Stimulated activated memory B cell treated with anti-CD40 and anti-IgM and Interleukin-4, amounts not matched to agents 10 μg/mL and 1 μg/mL and 100 μg/mL, for 72 hours (primary cell): Measurements from ENCODE around the gene RRAGD.
A peak's percentile ranks its signal among the peaks of the same experiment; 100 is the strongest.
"Not testable (repeated sequence)": the region's sequence is repeated elsewhere in the genome, so short reads cannot be mapped to it uniquely, and the experiment has no call there.

ENCODE experiments used
- ATAC-seq: fragments of 150-1000 bp; cut with Tn5 transposase; 2 replicates; pipeline ENCODE4 v1.10.0; 2021
- H3K27ac Mint-ChIP-seq: one replicate; pipeline ENCODE4 v1.8.0; 2022; ENCODE audit warnings: mild to moderate bottlenecking, mixed read lengths
- H3K27me3 Mint-ChIP-seq: one replicate; pipeline ENCODE4 v1.8.0; 2022; ENCODE audit warnings: mixed read lengths
- H3K36me3 Mint-ChIP-seq: one replicate; pipeline ENCODE4 v1.8.0; 2022; ENCODE audit warnings: mixed read lengths
- H3K4me1 Mint-ChIP-seq: one replicate; pipeline ENCODE4 v1.8.0; 2022; ENCODE audit warnings: mixed read lengths
- H3K4me3 Mint-ChIP-seq: one replicate; pipeline ENCODE4 v1.8.0; 2022; ENCODE audit warnings: mild to moderate bottlenecking, moderate library complexity, mixed read lengths
- H3K9me3 Mint-ChIP-seq: one replicate; pipeline ENCODE4 v1.8.0; 2022; ENCODE audit warnings: mixed read lengths

RRAGD gene

GRCh38 chr6:89398762-89399525 is 13.1 kb downstream of the RRAGD start:
- H3K27ac Mint-ChIP-seq, result no peak overlapping the region
- peaks cover 6% of the 10 kb centered on the region for H3K4me1 Mint-ChIP-seq
- H3K9me3 Mint-ChIP-seq, result no peaks in the 10 kb centered on the region
- peaks cover 8% of the 10 kb centered on the region for H3K27me3 Mint-ChIP-seq
- ATAC-seq, result no peak
- H3K4me3 Mint-ChIP-seq, result no peak overlapping the region
- peaks cover 10% of the 10 kb centered on the region for H3K36me3 Mint-ChIP-seq

- not testable (repeated sequence) for H3K4me3 Mint-ChIP-seq, H3K27me3 Mint-ChIP-seq, H3K9me3 Mint-ChIP-seq, ATAC-seq, H3K27ac Mint-ChIP-seq, H3K4me1 Mint-ChIP-seq
- peaks cover 20% of the 10 kb centered on the region for H3K36me3 Mint-ChIP-seq
Measured at GRCh38 chr6:89397884-89398283, 14.2 kb downstream of the RRAGD start.

GRCh38 chr6:89393659-89394058 is 18.4 kb downstream of the RRAGD start:
- Mint-ChIP-seq H3K4me3 (no peak overlapping the region), H3K4me1 (no peaks in the 10 kb centered on the region), H3K9me3 (peaks cover 12% of the 10 kb centered on the region), H3K36me3 (peaks cover 23% of the 10 kb centered on the region), H3K27ac (no peak overlapping the region), H3K27me3 (no peaks in the 10 kb centered on the region)
- no peak for ATAC-seq

- H3K4me1 Mint-ChIP-seq, result peaks cover 4% of the 10 kb centered on the region
Measured at GRCh38 chr6:89392823-89393222, 19.2 kb downstream of the RRAGD start.

GRCh38 chr6:89388846-89389245 is 23.2 kb downstream of the RRAGD start:
- H3K4me1 Mint-ChIP-seq, result peaks cover 22% of the 10 kb centered on the region
- H3K9me3 Mint-ChIP-seq, result peaks cover 12% of the 10 kb centered on the region
- no peak overlapping the region for H3K4me3 Mint-ChIP-seq
- peaks cover 26% of the 10 kb centered on the region for H3K36me3 Mint-ChIP-seq
- no peaks in the 10 kb centered on the region for H3K27me3 Mint-ChIP-seq
- no peak for ATAC-seq
- no peak overlapping the region for H3K27ac Mint-ChIP-seq

More at GRCh38 chr6:89392823-89393222, 19.2 kb downstream of the RRAGD start:
- Mint-ChIP-seq H3K4me3 (no peak overlapping the region), H3K36me3 (peaks cover 23% of the 10 kb centered on the region), H3K9me3 (peaks cover 12% of the 10 kb centered on the region), H3K27ac (no peak overlapping the region), H3K27me3 (no peaks in the 10 kb centered on the region)
- no peak for ATAC-seq

GRCh38 chr6:89387516-89388201 is 24.4 kb downstream of the RRAGD start:
- H3K27me3 Mint-ChIP-seq, result no peaks in the 10 kb centered on the region
- ATAC-seq, result peak; percentile 96
- H3K27ac Mint-ChIP-seq, result peak overlapping the region; percentile 63
- peaks cover 22% of the 10 kb centered on the region for H3K4me1 Mint-ChIP-seq
- peaks cover 3% of the 10 kb centered on the region for H3K9me3 Mint-ChIP-seq
- peak overlapping the region; percentile 21 for H3K4me3 Mint-ChIP-seq
- peaks cover 20% of the 10 kb centered on the region for H3K36me3 Mint-ChIP-seq

GRCh38 chr6:89386917-89387491 is 25.1 kb downstream of the RRAGD start:
- Mint-ChIP-seq H3K4me1 (peaks cover 22% of the 10 kb centered on the region), H3K4me3 (peak overlapping the region; percentile 21), H3K9me3 (peaks cover 3% of the 10 kb centered on the region), H3K27ac (peak overlapping the region; percentile 63), H3K27me3 (no peaks in the 10 kb centered on the region), H3K36me3 (peaks cover 20% of the 10 kb centered on the region)
- peak; percentile 65 for ATAC-seq

GRCh38 chr6:89385846-89386245 is 26.2 kb downstream of the RRAGD start:
- Mint-ChIP-seq H3K9me3 (no peaks in the 10 kb centered on the region), H3K27me3 (no peaks in the 10 kb centered on the region), H3K4me3 (no peak overlapping the region), H3K36me3 (peaks cover 14% of the 10 kb centered on the region), H3K27ac (no peak overlapping the region), H3K4me1 (peaks cover 29% of the 10 kb centered on the region)
- ATAC-seq, result no peak

- peaks cover 34% of the 10 kb centered on the region for H3K4me1 Mint-ChIP-seq
- H3K4me3 Mint-ChIP-seq, result no peak overlapping the region
- ATAC-seq, result no peak
- no peak overlapping the region for H3K27ac Mint-ChIP-seq
- no peaks in the 10 kb centered on the region for H3K27me3 Mint-ChIP-seq
- no peaks in the 10 kb centered on the region for H3K9me3 Mint-ChIP-seq
- H3K36me3 Mint-ChIP-seq, result peaks cover 18% of the 10 kb centered on the region
Measured at GRCh38 chr6:89385156-89385667, 26.9 kb downstream of the RRAGD start.

- peaks cover 20% of the 10 kb centered on the region for H3K36me3 Mint-ChIP-seq
- no peak overlapping the region for H3K27ac Mint-ChIP-seq
- no peak overlapping the region for H3K4me3 Mint-ChIP-seq
Measured at GRCh38 chr6:89381031-89381430, 31.0 kb downstream of the RRAGD start.

GRCh38 chr6:89379281-89379680 is 32.8 kb downstream of the RRAGD start:
- no peak for ATAC-seq
- H3K4me1 Mint-ChIP-seq, result peaks cover 34% of the 10 kb centered on the region
- no peak overlapping the region for H3K4me3 Mint-ChIP-seq
- peaks cover 11% of the 10 kb centered on the region for H3K36me3 Mint-ChIP-seq
- no peaks in the 10 kb centered on the region for H3K9me3 Mint-ChIP-seq
- no peak overlapping the region for H3K27ac Mint-ChIP-seq
- no peaks in the 10 kb centered on the region for H3K27me3 Mint-ChIP-seq

More at GRCh38 chr6:89381031-89381430, 31.0 kb downstream of the RRAGD start:
- peak; percentile 60 for ATAC-seq
- Mint-ChIP-seq H3K4me1 (peaks cover 31% of the 10 kb centered on the region), H3K9me3 (no peaks in the 10 kb centered on the region), H3K27me3 (no peaks in the 10 kb centered on the region)

GRCh38 chr6:89378628-89379027 is 33.4 kb downstream of the RRAGD start:
- no peak for ATAC-seq
- Mint-ChIP-seq H3K27ac (no peak overlapping the region), H3K27me3 (no peaks in the 10 kb centered on the region), H3K9me3 (no peaks in the 10 kb centered on the region), H3K4me1 (peaks cover 34% of the 10 kb centered on the region), H3K36me3 (peaks cover 10% of the 10 kb centered on the region), H3K4me3 (no peak overlapping the region)

GRCh38 chr6:89375427-89376267 is 36.4 kb downstream of the RRAGD start:
- H3K9me3 Mint-ChIP-seq, result no peaks in the 10 kb centered on the region
- no peaks in the 10 kb centered on the region for H3K27me3 Mint-ChIP-seq
- peak; percentile 97 for ATAC-seq
- peak overlapping the region; percentile 22 for H3K27ac Mint-ChIP-seq
- H3K4me3 Mint-ChIP-seq, result no peak overlapping the region
- peaks cover 37% of the 10 kb centered on the region for H3K4me1 Mint-ChIP-seq
- H3K36me3 Mint-ChIP-seq, result peaks cover 6% of the 10 kb centered on the region

- Mint-ChIP-seq H3K27me3 (no peaks in the 10 kb centered on the region), H3K9me3 (no peaks in the 10 kb centered on the region), H3K27ac (no peak overlapping the region), H3K36me3 (no peaks in the 10 kb centered on the region), H3K4me3 (no peak overlapping the region), H3K4me1 (peaks cover 30% of the 10 kb centered on the region)
- ATAC-seq, result no peak
Measured at GRCh38 chr6:89372506-89372901, 39.6 kb downstream of the RRAGD start.
